HEK293 (cell line): ENCODE results near the gene DEFB119.

Source experiments
- CTCF ChIA-PET: fragments of 350-600 bp; formaldehyde crosslinking; extraction: SDS; loops from one replicate; lab custom pipeline; 2021; ENCODE audit warnings: antibody characterized with exemption; lab: Yijun Ruan, JAX
- POLR2A ChIA-PET: fragments of 300-600 bp; formaldehyde crosslinking; extraction: SDS; loops from one replicate; lab custom pipeline; 2020; ENCODE audit warnings: antibody characterized with exemption, inconsistent platforms; lab: Yijun Ruan, JAX
- H3K27ac ChIP-seq: fragments of 200-500 bp; sonication (Bioruptor generic); 2 replicates; pipeline ENCODE4 v1.5.1; 2014; ENCODE audit warnings: low read depth, low read length, control low read depth, inconsistent platforms; ENCODE audit errors: extremely low read depth
- H3K36me3 ChIP-seq, 2 experiments: fragments of 200-500 bp in 1 of 2; sonication (Bioruptor generic) in 1 of 2; 1 replicate in 1 of 2; 2 replicates in 1 of 2; pipeline ENCODE4 v1.5.1; 2014 to 2017; ENCODE audit warnings: inconsistent platforms in 2 of 2, low read length in 2 of 2; ENCODE audit not compliant: control insufficient read depth in 2 of 2, insufficient read depth in 1 of 2
- H3K4me1 ChIP-seq: fragments of 200-500 bp; sonication (Bioruptor generic); 2 replicates; pipeline ENCODE4 v1.5.1; 2014; ENCODE audit warnings: mild to moderate bottlenecking, low read length, inconsistent platforms; ENCODE audit not compliant: control insufficient read depth, insufficient read depth
- H3K4me3 ChIP-seq: 2 replicates; pipeline ENCODE4 v1.5.1; 2011; ENCODE audit warnings: low read depth, mild to moderate bottlenecking, control low read depth, low read length, moderate library complexity
- H3K9me3 ChIP-seq: fragments of 200-500 bp; sonication (Bioruptor generic); 2 replicates; pipeline ENCODE4 v1.5.1; 2014; ENCODE audit warnings: low read depth, low read length, inconsistent platforms; ENCODE audit not compliant: control insufficient read depth, insufficient read depth
- GFI1B ChIP-seq: fragments of 450-650 bp; formaldehyde crosslinking; IDR thresholded peaks from 2 replicates; pipeline ENCODE4 v1.5.1; 2016; ENCODE audit warnings: missing biosample characterization, missing genetic modification characterization
- KLF7 ChIP-seq: fragments of 450-650 bp; formaldehyde crosslinking; IDR thresholded peaks from 2 replicates; pipeline ENCODE4 v1.5.1; 2016; ENCODE audit warnings: missing biosample characterization, missing genetic modification characterization, borderline replicate concordance
- SP3 ChIP-seq: fragments of 450-650 bp; formaldehyde crosslinking; IDR thresholded peaks from 2 replicates; pipeline ENCODE4 v1.5.1; 2016; ENCODE audit warnings: missing biosample characterization, missing genetic modification characterization
- ZBTB1 ChIP-seq: fragments of 450-650 bp; formaldehyde crosslinking; IDR thresholded peaks from 2 replicates; pipeline ENCODE4 v1.5.1; 2016; ENCODE audit warnings: missing biosample characterization, missing genetic modification characterization
- ZBTB20 ChIP-seq: fragments of 450-650 bp; formaldehyde crosslinking; IDR thresholded peaks from 2 replicates; pipeline ENCODE4 v1.5.1; 2016; ENCODE audit warnings: missing biosample characterization, missing genetic modification characterization
- ZFP3 ChIP-seq: fragments of 450-650 bp; formaldehyde crosslinking; IDR thresholded peaks from 2 replicates; pipeline ENCODE4 v1.5.1; 2016; ENCODE audit warnings: low read depth, missing biosample characterization, missing genetic modification characterization
- ZNF2 ChIP-seq: fragments of 450-650 bp; formaldehyde crosslinking; IDR thresholded peaks from 2 replicates; pipeline ENCODE4 v1.5.1; 2016; ENCODE audit warnings: missing biosample characterization, missing genetic modification characterization
- ZNF24 ChIP-seq: fragments of 450-650 bp; formaldehyde crosslinking; IDR thresholded peaks from 2 replicates; pipeline ENCODE4 v1.5.1; 2016; ENCODE audit warnings: missing biosample characterization, missing genetic modification characterization
- ZNF416 ChIP-seq: fragments of 450-650 bp; formaldehyde crosslinking; IDR thresholded peaks from 2 replicates; pipeline ENCODE4 v1.5.1; 2016; ENCODE audit warnings: missing biosample characterization, missing genetic modification characterization
- ZNF623 ChIP-seq: fragments of 450-650 bp; formaldehyde crosslinking; IDR thresholded peaks from 2 replicates; pipeline ENCODE4 v1.5.1; 2016; ENCODE audit warnings: missing biosample characterization, missing genetic modification characterization
- ZNF701 ChIP-seq: fragments of 450-650 bp; formaldehyde crosslinking; IDR thresholded peaks from 2 replicates; pipeline ENCODE4 v1.5.1; 2016; ENCODE audit warnings: missing biosample characterization, missing genetic modification characterization
- ZNF776 ChIP-seq: fragments of 450-650 bp; formaldehyde crosslinking; IDR thresholded peaks from 2 replicates; pipeline ENCODE4 v1.5.0; 2017; ENCODE audit warnings: missing biosample characterization, missing genetic modification characterization, borderline replicate concordance
- ZNF777 ChIP-seq: fragments of 450-650 bp; formaldehyde crosslinking; IDR thresholded peaks from 2 replicates; pipeline ENCODE4 v1.5.1; 2017; ENCODE audit warnings: missing biosample characterization, missing genetic modification characterization, borderline replicate concordance
- TF ChIP-seq, protein P1 (sequence below): fragments of 450-650 bp; formaldehyde crosslinking; IDR thresholded peaks from 2 replicates; pipeline ENCODE4 v1.5.1; 2016; ENCODE audit warnings: missing biosample characterization, missing genetic modification characterization, borderline replicate concordance
- TF ChIP-seq, protein P2 (sequence below): fragments of 450-650 bp; formaldehyde crosslinking; IDR thresholded peaks from 2 replicates; pipeline ENCODE4 v1.5.1; 2016; ENCODE audit warnings: missing biosample characterization, missing genetic modification characterization
- TF ChIP-seq, protein P3 (sequence below): fragments of 450-650 bp; formaldehyde crosslinking; IDR thresholded peaks from 2 replicates; pipeline ENCODE4 v1.5.1; 2016; ENCODE audit warnings: missing biosample characterization, missing genetic modification characterization
- TF ChIP-seq, protein P4 (sequence below): fragments of 450-650 bp; formaldehyde crosslinking; optimal IDR thresholded peaks from 2 replicates; pipeline ENCODE3; 2016; ENCODE audit warnings: missing biosample characterization, mild to moderate bottlenecking, missing genetic modification characterization
- TF ChIP-seq, protein P5 (sequence below): fragments of 450-650 bp; formaldehyde crosslinking; IDR thresholded peaks from 2 replicates; pipeline ENCODE4 v1.5.1; 2016; ENCODE audit warnings: missing biosample characterization, missing genetic modification characterization
- TF ChIP-seq, protein P6 (sequence below): fragments of 450-650 bp; formaldehyde crosslinking; IDR thresholded peaks from 2 replicates; pipeline ENCODE4 v1.5.1; 2017; ENCODE audit warnings: missing biosample characterization, missing genetic modification characterization
- TF ChIP-seq, protein P7 (sequence below): fragments of 450-650 bp; formaldehyde crosslinking; IDR thresholded peaks from 2 replicates; pipeline ENCODE4 v1.5.1; 2016; ENCODE audit warnings: missing biosample characterization, missing genetic modification characterization

The DEFB119 gene

DNA sequence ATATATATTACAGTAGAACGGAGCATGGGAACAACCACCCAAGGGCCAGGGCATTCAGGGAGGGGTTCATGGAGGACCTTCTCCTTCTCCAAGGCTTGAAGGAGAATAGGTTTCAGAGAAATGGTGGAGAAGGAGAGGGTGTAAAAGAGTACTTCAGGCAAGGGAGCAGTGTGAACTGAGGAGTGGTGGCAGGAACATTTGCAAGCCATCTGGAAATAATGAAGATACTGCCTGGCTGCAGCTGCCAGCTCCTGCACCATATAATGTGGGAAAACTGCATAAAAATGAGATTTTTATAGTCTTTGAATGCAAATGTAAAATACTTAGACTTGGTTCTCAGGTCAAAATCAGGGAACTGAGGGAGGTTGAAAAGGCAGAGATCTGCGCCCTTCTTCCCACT, 25.3 kb upstream of the DEFB119 start:
- H3K4me3 ChIP-seq = no peak overlapping the region
- no peak for TF ChIP-seq SP3 (tag by site-specific recombination)
- no peak for TF ChIP-seq ZNF701 (tag by site-specific recombination)
- no peak for TF ChIP-seq ZNF623 (tag by site-specific recombination)
- TF ChIP-seq, protein P1, sequence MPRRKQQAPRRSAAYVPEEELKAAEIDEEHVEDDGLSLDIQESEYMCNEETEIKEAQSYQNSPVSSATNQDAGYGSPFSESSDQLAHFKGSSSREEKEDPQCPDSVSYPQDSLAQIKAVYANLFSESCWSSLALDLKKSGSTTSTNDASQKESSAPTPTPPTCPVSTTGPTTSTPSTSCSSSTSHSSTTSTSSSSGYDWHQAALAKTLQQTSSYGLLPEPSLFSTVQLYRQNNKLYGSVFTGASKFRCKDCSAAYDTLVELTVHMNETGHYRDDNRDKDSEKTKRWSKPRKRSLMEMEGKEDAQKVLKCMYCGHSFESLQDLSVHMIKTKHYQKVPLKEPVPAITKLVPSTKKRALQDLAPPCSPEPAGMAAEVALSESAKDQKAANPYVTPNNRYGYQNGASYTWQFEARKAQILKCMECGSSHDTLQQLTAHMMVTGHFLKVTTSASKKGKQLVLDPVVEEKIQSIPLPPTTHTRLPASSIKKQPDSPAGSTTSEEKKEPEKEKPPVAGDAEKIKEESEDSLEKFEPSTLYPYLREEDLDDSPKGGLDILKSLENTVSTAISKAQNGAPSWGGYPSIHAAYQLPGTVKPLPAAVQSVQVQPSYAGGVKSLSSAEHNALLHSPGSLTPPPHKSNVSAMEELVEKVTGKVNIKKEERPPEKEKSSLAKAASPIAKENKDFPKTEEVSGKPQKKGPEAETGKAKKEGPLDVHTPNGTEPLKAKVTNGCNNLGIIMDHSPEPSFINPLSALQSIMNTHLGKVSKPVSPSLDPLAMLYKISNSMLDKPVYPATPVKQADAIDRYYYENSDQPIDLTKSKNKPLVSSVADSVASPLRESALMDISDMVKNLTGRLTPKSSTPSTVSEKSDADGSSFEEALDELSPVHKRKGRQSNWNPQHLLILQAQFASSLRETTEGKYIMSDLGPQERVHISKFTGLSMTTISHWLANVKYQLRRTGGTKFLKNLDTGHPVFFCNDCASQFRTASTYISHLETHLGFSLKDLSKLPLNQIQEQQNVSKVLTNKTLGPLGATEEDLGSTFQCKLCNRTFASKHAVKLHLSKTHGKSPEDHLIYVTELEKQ (tag by site-specific recombination) = no peak
- TF ChIP-seq ZBTB1 (tag by site-specific recombination) = no peak
- TF ChIP-seq, protein P2, sequence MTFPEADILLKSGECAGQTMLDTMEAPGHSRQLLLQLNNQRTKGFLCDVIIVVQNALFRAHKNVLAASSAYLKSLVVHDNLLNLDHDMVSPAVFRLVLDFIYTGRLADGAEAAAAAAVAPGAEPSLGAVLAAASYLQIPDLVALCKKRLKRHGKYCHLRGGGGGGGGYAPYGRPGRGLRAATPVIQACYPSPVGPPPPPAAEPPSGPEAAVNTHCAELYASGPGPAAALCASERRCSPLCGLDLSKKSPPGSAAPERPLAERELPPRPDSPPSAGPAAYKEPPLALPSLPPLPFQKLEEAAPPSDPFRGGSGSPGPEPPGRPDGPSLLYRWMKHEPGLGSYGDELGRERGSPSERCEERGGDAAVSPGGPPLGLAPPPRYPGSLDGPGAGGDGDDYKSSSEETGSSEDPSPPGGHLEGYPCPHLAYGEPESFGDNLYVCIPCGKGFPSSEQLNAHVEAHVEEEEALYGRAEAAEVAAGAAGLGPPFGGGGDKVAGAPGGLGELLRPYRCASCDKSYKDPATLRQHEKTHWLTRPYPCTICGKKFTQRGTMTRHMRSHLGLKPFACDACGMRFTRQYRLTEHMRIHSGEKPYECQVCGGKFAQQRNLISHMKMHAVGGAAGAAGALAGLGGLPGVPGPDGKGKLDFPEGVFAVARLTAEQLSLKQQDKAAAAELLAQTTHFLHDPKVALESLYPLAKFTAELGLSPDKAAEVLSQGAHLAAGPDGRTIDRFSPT = no peak
- no peak for TF ChIP-seq ZNF776 (tag by site-specific recombination)
- TF ChIP-seq ZBTB20 (tag by site-specific recombination) = no peak
- no peak for TF ChIP-seq ZFP3
- TF ChIP-seq ZNF24 (tag by site-specific recombination) = no peak
- TF ChIP-seq, protein P3, sequence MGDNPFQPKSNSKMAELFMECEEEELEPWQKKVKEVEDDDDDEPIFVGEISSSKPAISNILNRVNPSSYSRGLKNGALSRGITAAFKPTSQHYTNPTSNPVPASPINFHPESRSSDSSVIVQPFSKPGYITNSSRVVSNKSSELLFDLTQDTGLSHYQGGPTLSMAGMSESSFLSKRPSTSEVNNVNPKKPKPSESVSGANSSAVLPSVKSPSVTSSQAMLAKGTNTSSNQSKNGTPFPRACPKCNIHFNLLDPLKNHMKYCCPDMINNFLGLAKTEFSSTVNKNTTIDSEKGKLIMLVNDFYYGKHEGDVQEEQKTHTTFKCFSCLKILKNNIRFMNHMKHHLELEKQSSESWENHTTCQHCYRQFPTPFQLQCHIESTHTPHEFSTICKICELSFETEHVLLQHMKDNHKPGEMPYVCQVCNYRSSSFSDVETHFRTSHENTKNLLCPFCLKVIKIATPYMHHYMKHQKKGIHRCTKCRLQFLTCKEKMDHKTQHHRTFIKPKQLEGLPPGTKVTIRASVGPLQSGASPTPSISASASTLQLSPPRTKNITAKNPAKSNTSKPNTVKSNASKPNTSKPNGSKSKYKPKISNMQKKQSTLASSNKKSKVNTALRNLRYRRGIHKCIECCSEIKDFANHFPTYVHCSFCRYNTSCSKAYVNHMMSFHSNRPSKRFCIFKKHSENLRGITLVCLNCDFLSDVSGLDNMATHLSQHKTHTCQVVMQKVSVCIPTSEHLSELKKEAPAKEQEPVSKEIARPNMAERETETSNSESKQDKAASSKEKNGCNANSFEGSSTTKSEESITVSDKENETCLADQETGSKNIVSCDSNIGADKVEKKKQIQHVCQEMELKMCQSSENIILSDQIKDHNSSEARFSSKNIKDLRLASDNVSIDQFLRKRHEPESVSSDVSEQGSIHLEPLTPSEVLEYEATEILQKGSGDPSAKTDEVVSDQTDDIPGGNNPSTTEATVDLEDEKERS (tag by site-specific recombination) = no peak
- CTCF ChIA-PET = no interaction called here
- no peak overlapping the region for H3K27ac ChIP-seq
- H3K9me3 ChIP-seq = no peaks in the 10 kb centered on the region
- POLR2A ChIA-PET = no interaction called here
- H3K36me3 ChIP-seq = no peaks in the 10 kb centered on the region
- H3K4me1 ChIP-seq = no peaks in the 10 kb centered on the region

DNA sequence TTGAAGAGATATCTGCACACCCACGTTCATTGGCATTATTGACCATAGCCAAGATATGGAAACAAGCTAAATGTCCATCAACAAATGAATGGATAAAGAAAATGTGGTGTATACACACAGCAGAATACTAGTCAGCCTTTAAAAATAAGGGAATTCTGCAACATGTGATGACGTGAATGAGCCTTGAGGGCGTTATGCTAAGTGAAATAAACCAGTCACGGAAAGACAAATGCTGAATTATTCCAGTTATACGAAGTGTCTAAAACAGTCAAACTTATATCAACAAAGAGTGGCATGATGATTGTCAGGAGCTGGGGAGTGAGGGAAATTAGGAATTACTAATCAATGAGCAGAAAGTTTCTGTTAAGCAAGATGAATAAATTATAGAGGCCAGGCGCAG, 24.0 kb upstream of the DEFB119 start:
- ChIA-PET POLR2A (no interaction called here), CTCF (interaction anchor here (0.6 to 3.4 kb wide), 5 partner anchors 9 to 190 kb away, joined by 3 to 53 read pairs (median 5); partner anchors contain the start of gene ID1)
- Histone ChIP-seq H3K36me3 (no peaks in the 10 kb centered on the region), H3K4me1 (no peaks in the 10 kb centered on the region), H3K4me3 (no peak overlapping the region), H3K27ac (no peak overlapping the region), H3K9me3 (no peaks in the 10 kb centered on the region)
- no peak for TF ChIP-seq ZNF2 (tag by site-specific recombination)
- TF ChIP-seq, protein P4, sequence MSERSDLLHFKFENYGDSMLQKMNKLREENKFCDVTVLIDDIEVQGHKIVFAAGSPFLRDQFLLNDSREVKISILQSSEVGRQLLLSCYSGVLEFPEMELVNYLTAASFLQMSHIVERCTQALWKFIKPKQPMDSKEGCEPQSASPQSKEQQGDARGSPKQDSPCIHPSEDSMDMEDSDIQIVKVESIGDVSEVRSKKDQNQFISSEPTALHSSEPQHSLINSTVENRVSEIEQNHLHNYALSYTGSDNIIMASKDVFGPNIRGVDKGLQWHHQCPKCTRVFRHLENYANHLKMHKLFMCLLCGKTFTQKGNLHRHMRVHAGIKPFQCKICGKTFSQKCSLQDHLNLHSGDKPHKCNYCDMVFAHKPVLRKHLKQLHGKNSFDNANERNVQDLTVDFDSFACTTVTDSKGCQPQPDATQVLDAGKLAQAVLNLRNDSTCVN (tag by site-specific recombination) = no peak
- TF ChIP-seq, protein P5, sequence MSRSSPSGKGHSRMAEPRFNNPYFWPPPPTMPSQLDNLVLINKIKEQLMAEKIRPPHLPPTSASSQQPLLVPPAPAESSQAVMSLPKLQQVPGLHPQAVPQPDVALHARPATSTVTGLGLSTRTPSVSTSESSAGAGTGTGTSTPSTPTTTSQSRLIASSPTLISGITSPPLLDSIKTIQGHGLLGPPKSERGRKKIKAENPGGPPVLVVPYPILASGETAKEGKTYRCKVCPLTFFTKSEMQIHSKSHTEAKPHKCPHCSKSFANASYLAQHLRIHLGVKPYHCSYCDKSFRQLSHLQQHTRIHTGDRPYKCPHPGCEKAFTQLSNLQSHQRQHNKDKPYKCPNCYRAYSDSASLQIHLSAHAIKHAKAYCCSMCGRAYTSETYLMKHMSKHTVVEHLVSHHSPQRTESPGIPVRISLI (tag by site-specific recombination) = no peak
- TF ChIP-seq, protein P6, sequence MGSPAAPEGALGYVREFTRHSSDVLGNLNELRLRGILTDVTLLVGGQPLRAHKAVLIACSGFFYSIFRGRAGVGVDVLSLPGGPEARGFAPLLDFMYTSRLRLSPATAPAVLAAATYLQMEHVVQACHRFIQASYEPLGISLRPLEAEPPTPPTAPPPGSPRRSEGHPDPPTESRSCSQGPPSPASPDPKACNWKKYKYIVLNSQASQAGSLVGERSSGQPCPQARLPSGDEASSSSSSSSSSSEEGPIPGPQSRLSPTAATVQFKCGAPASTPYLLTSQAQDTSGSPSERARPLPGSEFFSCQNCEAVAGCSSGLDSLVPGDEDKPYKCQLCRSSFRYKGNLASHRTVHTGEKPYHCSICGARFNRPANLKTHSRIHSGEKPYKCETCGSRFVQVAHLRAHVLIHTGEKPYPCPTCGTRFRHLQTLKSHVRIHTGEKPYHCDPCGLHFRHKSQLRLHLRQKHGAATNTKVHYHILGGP = no peak
- TF ChIP-seq, protein P7, sequence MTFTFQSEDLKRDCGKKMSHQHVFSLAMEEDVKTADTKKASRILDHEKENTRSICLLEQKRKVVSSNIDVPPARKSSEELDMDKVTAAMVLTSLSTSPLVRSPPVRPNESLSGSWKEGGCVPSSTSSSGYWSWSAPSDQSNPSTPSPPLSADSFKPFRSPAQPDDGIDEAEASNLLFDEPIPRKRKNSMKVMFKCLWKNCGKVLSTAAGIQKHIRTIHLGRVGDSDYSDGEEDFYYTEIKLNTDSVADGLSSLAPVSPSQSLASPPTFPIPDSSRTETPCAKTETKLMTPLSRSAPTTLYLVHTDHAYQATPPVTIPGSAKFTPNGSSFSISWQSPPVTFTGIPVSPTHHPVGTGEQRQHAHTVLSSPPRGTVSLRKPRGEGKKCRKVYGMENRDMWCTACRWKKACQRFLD (tag by site-specific recombination) = no peak
- TF ChIP-seq GFI1B (tag by site-specific recombination) = no peak
- no peak for TF ChIP-seq KLF7 (tag by site-specific recombination)
- TF ChIP-seq ZNF416 = no peak
- no peak for TF ChIP-seq ZNF777 (tag by site-specific recombination)
